Panc1 (cell line): Measurements from ENCODE around the gene PRKD2.

ENCODE experiments used
- CTCF ChIP-seq: fragments of 450-650 bp; IDR thresholded peaks from 2 replicates; pipeline ENCODE4 v1.5.1; 2017; ENCODE audit warnings: mild to moderate bottlenecking
- SIN3A ChIP-seq: IDR thresholded peaks from 2 replicates; pipeline ENCODE4 v1.6.1; 2012; ENCODE audit warnings: low read depth, mild to moderate bottlenecking, low read length, moderate library complexity, borderline replicate concordance; ENCODE audit not compliant: insufficient read depth

GRCh38 chr19:46725859-46726393, 9.0 kb upstream of the PRKD2 start:
- TF ChIP-seq CTCF = no peak
- no peak for TF ChIP-seq SIN3A
